Trophoblast cell (in vitro differentiated cells and primary cell): ENCODE data around the gene SRPRA.

Source experiments
- DNase-seq, 2 donors: peaks; one replicate each; pipeline ENCODE4 v3.0.0-alpha.2; 2016
- H2AFZ ChIP-seq: 2 replicates; pipeline ENCODE4 v1.6.1; 2013; ENCODE audit warnings: low read length, moderate library complexity, mild to moderate bottlenecking; ENCODE audit not compliant: insufficient read depth, poor library complexity
- H2AK5ac ChIP-seq: 2 replicates; pipeline ENCODE4 v1.6.1; 2013; ENCODE audit warnings: mild to moderate bottlenecking, low read length
- H2BK120ac ChIP-seq: 2 replicates; pipeline ENCODE4 v1.6.1; 2013; ENCODE audit warnings: low read length, mild to moderate bottlenecking, moderate library complexity; ENCODE audit not compliant: insufficient read depth, poor library complexity
- H2BK12ac ChIP-seq: 2 replicates; pipeline ENCODE4 v1.6.1; 2013; ENCODE audit warnings: mild to moderate bottlenecking, low read length, moderate library complexity
- H2BK5ac ChIP-seq: 2 replicates; pipeline ENCODE4 v1.6.1; 2013; ENCODE audit warnings: low read length, low read depth, moderate library complexity, mild to moderate bottlenecking; ENCODE audit not compliant: poor library complexity
- H3K14ac ChIP-seq: 2 replicates; pipeline ENCODE4 v1.6.1; 2013; ENCODE audit warnings: mild to moderate bottlenecking, low read length
- H3K18ac ChIP-seq: 2 replicates; pipeline ENCODE4 v1.6.1; 2013; ENCODE audit warnings: mild to moderate bottlenecking, low read length
- H3K23ac ChIP-seq: 2 replicates; pipeline ENCODE4 v1.6.1; 2013; ENCODE audit warnings: low read length
- H3K27ac ChIP-seq: 2 replicates; pipeline ENCODE4 v1.5.1; 2013; ENCODE audit warnings: low read depth, mild to moderate bottlenecking, inconsistent platforms, low read length, moderate library complexity
- H3K27me3 ChIP-seq: 2 replicates; pipeline ENCODE4 v1.6.1; 2013; ENCODE audit warnings: inconsistent platforms, mild to moderate bottlenecking, low read length, moderate library complexity; ENCODE audit not compliant: insufficient read depth
- H3K36me3 ChIP-seq, 2 experiments: 1 replicate in 1 of 2; 2 replicates in 1 of 2; pipeline ENCODE4 v1.6.1; 2013; ENCODE audit warnings: low read length in 2 of 2, mild to moderate bottlenecking in 2 of 2, moderate library complexity in 1 of 2; ENCODE audit not compliant: insufficient read depth in 2 of 2, control insufficient read depth in 1 of 2
- H3K4ac ChIP-seq: 2 replicates; pipeline ENCODE4 v1.6.1; 2013; ENCODE audit warnings: low read depth, mild to moderate bottlenecking, low read length, moderate library complexity
- H3K4me1 ChIP-seq, 2 experiments: 1 replicate in 1 of 2; 2 replicates in 1 of 2; pipeline ENCODE4 v1.6.1; 2013; ENCODE audit warnings: low read length in 2 of 2, mild to moderate bottlenecking in 2 of 2, moderate library complexity in 1 of 2; ENCODE audit not compliant: insufficient read depth in 2 of 2, control insufficient read depth in 1 of 2
- H3K4me2 ChIP-seq: 2 replicates; pipeline ENCODE4 v1.6.1; 2013; ENCODE audit warnings: inconsistent platforms, mild to moderate bottlenecking, low read length, moderate library complexity
- H3K4me3 ChIP-seq: 2 replicates; pipeline ENCODE4 v1.5.1; 2013; ENCODE audit warnings: mild to moderate bottlenecking, low read depth, low read length, inconsistent platforms
- H3K79me1 ChIP-seq: one replicate; pipeline ENCODE4 v1.6.1; 2013; ENCODE audit warnings: low read length
- H3K79me2 ChIP-seq: 2 replicates; pipeline ENCODE4 v1.6.1; 2013; ENCODE audit warnings: low read length, mild to moderate bottlenecking; ENCODE audit not compliant: control insufficient read depth, insufficient read depth, poor library complexity
- H3K9ac ChIP-seq: 2 replicates; pipeline ENCODE4 v1.6.1; 2013; ENCODE audit warnings: mild to moderate bottlenecking, low read length
- H3K9me3 ChIP-seq: 2 replicates; pipeline ENCODE4 v1.6.1; 2013; ENCODE audit warnings: low read depth, mild to moderate bottlenecking, control low read depth, inconsistent platforms, low read length; ENCODE audit not compliant: insufficient read depth
- H4K12ac ChIP-seq: 2 replicates; pipeline ENCODE4 v1.6.1; 2013; ENCODE audit warnings: low read depth, mild to moderate bottlenecking, low read length, moderate library complexity
- H4K8ac ChIP-seq: 2 replicates; pipeline ENCODE4 v1.6.1; 2013; ENCODE audit warnings: low read depth, mild to moderate bottlenecking, low read length, moderate library complexity
- H4K91ac ChIP-seq: one replicate; pipeline ENCODE4 v1.6.1; 2013; ENCODE audit warnings: low read depth, mild to moderate bottlenecking, low read length, moderate library complexity
- WGBS: extraction: QIAGEN DNeasy Blood & Tissue Kit; methylation state at CpG from one replicate; pipeline ENCODE4 v1.1.7; 2013; ENCODE audit warnings: missing lambda C conversion rate; ENCODE audit not compliant: insufficient read length, insufficient coverage; ENCODE audit errors: extremely low coverage; 5-methylcytosine and 5-hydroxymethylcytosine counted together

SRPRA gene

DNA sequence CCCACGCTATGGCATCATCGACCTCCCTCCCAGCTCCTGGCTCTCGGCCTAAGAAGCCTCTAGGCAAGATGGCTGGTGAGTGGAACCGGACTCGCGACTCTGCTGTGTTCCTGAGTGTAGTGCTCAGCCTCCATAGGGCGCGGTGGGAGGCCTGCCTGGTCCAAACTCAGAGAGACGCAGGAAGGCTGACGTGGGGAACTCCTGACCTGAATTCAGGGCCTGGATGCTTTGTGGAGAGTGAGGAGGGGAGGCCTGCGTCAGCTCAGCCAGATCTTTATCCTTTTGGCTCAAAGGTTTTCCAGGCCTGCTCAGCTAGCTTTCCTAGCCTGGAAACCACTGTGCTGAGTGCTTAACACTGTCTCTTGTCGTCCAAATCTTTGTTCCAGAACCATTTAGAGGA, 22.2 kb upstream of the SRPRA start:
- Histone ChIP-seq H3K9ac (no peak overlapping the region), H2AK5ac (no peak overlapping the region), H3K9me3 (no peaks in the 10 kb centered on the region), H2BK120ac (no peak overlapping the region), H3K23ac (no peak overlapping the region), H4K12ac (no peak overlapping the region), H3K14ac (no peak overlapping the region), H3K18ac (no peak overlapping the region), H3K4me1 (peaks cover 13 to 14% of the 10 kb centered on the region in 2 experiments), H2BK5ac (peak overlapping the region; percentile 8), H3K4me3 (no peak overlapping the region), H3K27me3 (no peaks in the 10 kb centered on the region), H2BK12ac (no peak overlapping the region), H4K91ac (peak overlapping the region; percentile 1), H3K4me2 (no peak overlapping the region), H3K79me1 (no peaks in the 10 kb centered on the region), H4K8ac (peak overlapping the region; percentile 50), H3K27ac (peak overlapping the region; percentile 59), H2AFZ (peak overlapping the region; percentile 42), H3K4ac (no peak overlapping the region), H3K36me3 (peaks cover 16 to 22% of the 10 kb centered on the region in 2 experiments), H3K79me2 (no peaks in the 10 kb centered on the region)
- no CpG with 5 or more reads among the region's 12 CpGs for WGBS
- no peak for DNase-seq

DNA sequence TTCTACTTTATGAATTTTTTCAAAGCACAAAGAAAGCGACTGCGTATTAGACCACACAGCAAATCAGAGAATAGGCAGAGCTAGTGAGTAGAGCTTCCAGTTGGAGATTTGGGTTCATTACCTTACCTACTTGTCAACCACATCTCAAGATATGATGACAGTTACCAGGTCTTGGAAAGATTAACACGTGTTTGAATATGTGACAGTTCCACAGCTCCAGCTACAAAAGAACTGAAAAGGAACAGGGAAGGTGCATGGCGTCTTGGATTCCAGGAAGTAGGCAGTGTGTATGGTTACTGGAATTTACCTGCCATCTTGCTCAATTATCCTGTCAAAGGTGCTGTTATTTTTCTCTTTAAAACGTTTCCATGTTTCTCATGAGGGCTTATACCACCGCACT, 19.5 kb upstream of the SRPRA start:
- peaks cover 4% of the 10 kb centered on the region for H3K79me1 ChIP-seq
- no peak overlapping the region for H2AFZ ChIP-seq
- H2BK5ac ChIP-seq, result no peak overlapping the region
- H2BK120ac ChIP-seq, result no peak overlapping the region
- H3K14ac ChIP-seq, result no peak overlapping the region
- no peaks in the 10 kb centered on the region for H3K27me3 ChIP-seq
- no CpG with 5 or more reads among the region's 6 CpGs for WGBS
- no peak overlapping the region for H3K9ac ChIP-seq
- H3K36me3 ChIP-seq, result peaks cover 11 to 14% of the 10 kb centered on the region in 2 experiments
- no peak overlapping the region for H3K4me3 ChIP-seq
- no peaks in the 10 kb centered on the region for H3K9me3 ChIP-seq
- no peak overlapping the region for H4K91ac ChIP-seq
- no peak overlapping the region for H4K8ac ChIP-seq
- no peak overlapping the region for H3K4ac ChIP-seq
- no peak overlapping the region for H2BK12ac ChIP-seq
- no peak overlapping the region for H3K23ac ChIP-seq
- no peak overlapping the region for H3K4me2 ChIP-seq
- no peak overlapping the region for H3K18ac ChIP-seq
- DNase-seq, result no peak
- H3K79me2 ChIP-seq, result peaks cover 4% of the 10 kb centered on the region
- H3K27ac ChIP-seq, result no peak overlapping the region
- no peak overlapping the region for H4K12ac ChIP-seq
- H2AK5ac ChIP-seq, result no peak overlapping the region
- peaks cover 18 to 19% of the 10 kb centered on the region in 2 experiments for H3K4me1 ChIP-seq

DNA sequence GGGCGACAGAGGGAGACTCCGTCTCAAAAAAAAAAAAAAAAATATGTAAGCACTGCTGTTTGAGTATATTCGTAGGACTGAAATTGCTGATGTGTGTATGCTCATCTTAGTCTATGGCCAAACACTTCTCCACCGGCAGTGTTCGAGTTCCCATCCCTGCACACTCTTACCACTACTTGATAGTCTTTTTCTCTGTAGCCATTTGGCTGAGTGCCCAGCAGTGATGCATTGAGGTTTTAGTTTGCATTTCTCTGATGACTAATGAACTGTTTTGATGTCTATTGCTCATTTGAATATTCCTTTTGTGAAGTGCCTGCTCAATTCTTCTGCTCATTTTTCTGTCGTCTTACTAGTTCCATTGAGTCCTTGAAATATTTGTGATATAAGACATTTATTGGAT, 16.1 kb upstream of the SRPRA start:
- Histone ChIP-seq H3K79me2 (peaks cover 6% of the 10 kb centered on the region), H2BK12ac (no peak overlapping the region), H3K27ac (no peak overlapping the region), H2BK5ac (no peak overlapping the region), H2BK120ac (no peak overlapping the region), H3K14ac (no peak overlapping the region), H4K8ac (no peak overlapping the region), H2AFZ (no peak overlapping the region), H3K4me2 (no peak overlapping the region), H3K4me3 (no peak overlapping the region), H3K9me3 (no peaks in the 10 kb centered on the region), H3K23ac (no peak overlapping the region), H4K91ac (no peak overlapping the region), H3K9ac (no peak overlapping the region), H3K79me1 (peaks cover 8% of the 10 kb centered on the region), H3K27me3 (no peaks in the 10 kb centered on the region), H3K36me3 (no peaks in the 10 kb centered on the region), H3K4ac (no peak overlapping the region), H2AK5ac (no peak overlapping the region), H4K12ac (no peak overlapping the region), H3K18ac (no peak overlapping the region), H3K4me1 (peaks cover 6 to 17% of the 10 kb centered on the region in 2 experiments)
- no CpG with 5 or more reads among the region's 6 CpGs for WGBS
- peak; percentile 23 to 32 for DNase-seq

DNA sequence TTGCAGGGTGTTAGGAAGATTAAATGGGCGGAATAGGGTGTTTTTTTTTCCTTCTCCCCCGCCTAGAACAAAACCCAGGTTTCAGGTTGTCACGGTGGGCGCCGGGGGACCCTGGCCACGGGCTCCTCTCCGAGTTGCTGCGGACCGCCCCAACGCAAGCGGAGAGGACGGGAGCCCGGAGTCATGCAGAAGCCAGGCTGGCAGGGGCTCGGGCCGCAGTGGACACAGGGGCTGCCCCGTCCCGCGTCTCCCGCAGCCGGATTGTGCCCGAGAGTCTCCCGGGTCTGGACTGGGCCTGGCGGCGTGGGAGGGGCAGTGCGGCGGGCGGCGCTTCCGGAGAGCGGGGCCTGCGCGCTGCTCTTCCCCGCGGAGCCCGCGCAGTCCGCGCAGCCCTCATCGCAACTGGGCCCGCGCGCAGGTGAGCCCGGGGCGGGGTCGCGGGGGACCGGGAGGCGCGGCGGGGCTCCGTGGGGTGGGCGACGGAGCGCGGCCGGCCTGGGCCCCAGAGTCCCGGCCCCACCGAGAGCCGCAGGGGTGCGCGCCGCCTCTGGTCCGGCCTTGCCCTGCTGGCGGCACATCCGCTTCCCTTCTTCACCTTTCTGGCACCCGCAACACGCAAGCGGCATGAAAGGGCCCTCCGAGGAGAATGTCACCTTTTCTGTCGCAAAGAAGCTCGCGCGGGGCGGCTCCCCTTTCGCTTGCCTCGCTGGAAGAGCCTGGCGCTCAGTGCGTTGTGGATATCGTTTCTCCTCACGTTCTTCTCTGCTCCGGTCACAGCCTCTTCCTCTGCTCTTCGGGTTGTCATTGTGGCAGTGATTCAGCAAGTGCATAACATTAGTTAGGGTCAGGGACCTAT, 14.3 kb upstream of the SRPRA start, which contains the start of gene TIRAP:
TIRAP (plus strand) TSS at position 358 of the 856 bp plus-strand sequence. CDS start 7,802 bp downstream, outside the sequence.
- Histone ChIP-seq H3K23ac (peak within 1 kb of the TSS; percentile 1), H3K14ac (peak within 1 kb of the TSS; percentile 95), H3K9ac (peak within 1 kb of the TSS; percentile 92), H4K12ac (peak within 1 kb of the TSS; percentile 98), H3K4ac (peak within 1 kb of the TSS; percentile 91), H4K91ac (peak within 1 kb of the TSS; percentile 86), H2AK5ac (peak within 1 kb of the TSS; percentile 91), H3K4me2 (peak within 1 kb of the TSS; percentile 62), H3K18ac (peak within 1 kb of the TSS; percentile 94), H2BK120ac (peak within 1 kb of the TSS; percentile 60), H3K4me3 (peak within 1 kb of the TSS; percentile 65), H2AFZ (peak within 1 kb of the TSS; percentile 89), H3K36me3 (no peaks in the 10 kb centered on the region), H3K27me3 (no peaks in the 10 kb centered on the region), H3K79me2 (peaks cover 6% of the 10 kb centered on the region), H3K27ac (no peak within 1 kb of the TSS), H3K4me1 (peaks cover 6 to 17% of the 10 kb centered on the region in 2 experiments), H2BK5ac (peak within 1 kb of the TSS; percentile 45), H4K8ac (peak within 1 kb of the TSS; percentile 98), H2BK12ac (peak within 1 kb of the TSS; percentile 52), H3K9me3 (no peaks in the 10 kb centered on the region), H3K79me1 (peaks cover 8% of the 10 kb centered on the region)
- DNase-seq, result peak; percentile 39 to 66
- WGBS, result no CpG with 5 or more reads among the region's 82 CpGs
